Activated CD4-positive, alpha-beta T cell treated with anti-CD3 and anti-CD28 coated beads for 36 hours (primary cell): ENCODE data around the gene ABR. TPM values are rescaled to one million over a fixed set of nuclear protein-coding genes. Genes with fewer than 3 reads are reported as not detected.
A peak's percentile ranks its signal among the peaks of the same experiment; 100 is the strongest.
"Not testable (repeated sequence)": the region's sequence is repeated elsewhere in the genome, so short reads cannot be mapped to it uniquely, and the experiment has no call there.

Source experiments
- ATAC-seq: fragments of 200-7000 bp; cut with Tn5 transposase; one replicate; pipeline ENCODE4 v1.10.0; 2021; ENCODE audit warnings: mild to moderate bottlenecking, moderate library complexity
- CTCF ChIA-PET: fragments of 350-600 bp; sonication (Branson Sonifier 250); formaldehyde crosslinking; loops from one replicate; lab custom pipeline; 2021; ENCODE audit warnings: antibody characterized with exemption; lab: Charles Lee
- POLR2A ChIA-PET: fragments of 350-600 bp; sonication (Branson Sonifier 250); formaldehyde crosslinking; loops from one replicate; lab custom pipeline; 2021; ENCODE audit warnings: antibody characterized with exemption, inconsistent platforms; lab: Charles Lee
- DNase-seq: peaks from one replicate; pipeline ENCODE4 v3.0.0-alpha.2; 2020
- H3K27ac Mint-ChIP-seq: one replicate; pipeline ENCODE4 v1.8.0; 2021; ENCODE audit warnings: mixed read lengths
- H3K27me3 Mint-ChIP-seq: one replicate; pipeline ENCODE4 v1.8.0; 2021; ENCODE audit warnings: mixed read lengths
- H3K36me3 Mint-ChIP-seq: one replicate; pipeline ENCODE4 v1.8.0; 2021; ENCODE audit warnings: low read depth, mixed read lengths
- H3K4me1 Mint-ChIP-seq: one replicate; pipeline ENCODE4 v1.8.0; 2021; ENCODE audit warnings: mixed read lengths
- H3K4me3 Mint-ChIP-seq: one replicate; pipeline ENCODE4 v1.8.0; 2021; ENCODE audit warnings: mild to moderate bottlenecking, moderate library complexity, mixed read lengths
- H3K9me3 Mint-ChIP-seq: one replicate; pipeline ENCODE4 v1.8.0; 2021; ENCODE audit warnings: low read depth, mixed read lengths
- intact Hi-C, 2 experiments: fragments of 100-400 bp; cut with DNase I in 1 of 2; cut with micrococcal nuclease in 1 of 2; formaldehyde crosslinking; loops; one replicate each; pipeline versions ENCODE4 v1.14.2 to v1.15.1; 2022 to 2024; cut with DNase I, micrococcal nuclease
- total RNA-seq, 2 experiments: library from RNA; stranded (reverse); gene quantifications; one replicate each; pipeline ENCODE4 v1.2.3, GENCODE V29; 2021

The ABR gene
- total RNA-seq, 2 experiments from 2014 or later, result 45.2 to 50.5 TPM

DNA sequence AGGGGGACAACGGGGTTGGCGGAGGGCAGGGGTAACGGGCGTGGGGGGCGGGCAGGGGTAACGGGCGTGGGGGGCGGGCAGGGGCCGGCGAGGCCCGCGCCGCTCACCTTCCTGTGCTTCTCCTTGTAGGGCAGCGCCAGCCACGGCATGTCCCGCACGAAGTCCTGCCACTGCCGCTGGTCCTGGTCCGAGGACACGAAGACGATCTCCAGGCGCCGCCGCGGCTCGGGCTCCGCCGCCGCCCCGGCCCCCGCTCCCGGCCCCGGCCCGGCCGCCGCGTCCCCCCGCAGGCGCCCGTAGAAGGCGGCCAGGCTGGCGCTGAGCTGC lies 200.6 kb downstream of the ABR start:
- Mint-ChIP-seq H3K36me3 (no peaks in the 10 kb centered on the region), H3K9me3 (no peaks in the 10 kb centered on the region), H3K27me3 (peaks cover 26% of the 10 kb centered on the region), H3K4me1 (peaks cover 15% of the 10 kb centered on the region), H3K4me3 (no peak overlapping the region), H3K27ac (no peak overlapping the region)
- ChIA-PET CTCF (interaction anchor here (0.6 to 3.0 kb wide), 7 partner anchors 41 to 485 kb away, joined by 3 to 48 read pairs (median 4); partner anchors contain the start of genes GLOD4 and MRM3), POLR2A (interaction anchor here (1.2 to 2.2 kb wide), 2 partner anchors 18 to 229 kb away, joined by 3 to 11 read pairs; partner anchors contain the start of gene TIMM22)
- intact Hi-C loops, result loop anchor here in 1 of 2 experiments (1.0 kb wide), 7 partner anchors 17 to 569 kb away; partner anchors contain the start of genes ABR, GEMIN4, GLOD4 and MRM3
- DNase-seq, result no peak
- ATAC-seq, result peak; percentile 4

DNA sequence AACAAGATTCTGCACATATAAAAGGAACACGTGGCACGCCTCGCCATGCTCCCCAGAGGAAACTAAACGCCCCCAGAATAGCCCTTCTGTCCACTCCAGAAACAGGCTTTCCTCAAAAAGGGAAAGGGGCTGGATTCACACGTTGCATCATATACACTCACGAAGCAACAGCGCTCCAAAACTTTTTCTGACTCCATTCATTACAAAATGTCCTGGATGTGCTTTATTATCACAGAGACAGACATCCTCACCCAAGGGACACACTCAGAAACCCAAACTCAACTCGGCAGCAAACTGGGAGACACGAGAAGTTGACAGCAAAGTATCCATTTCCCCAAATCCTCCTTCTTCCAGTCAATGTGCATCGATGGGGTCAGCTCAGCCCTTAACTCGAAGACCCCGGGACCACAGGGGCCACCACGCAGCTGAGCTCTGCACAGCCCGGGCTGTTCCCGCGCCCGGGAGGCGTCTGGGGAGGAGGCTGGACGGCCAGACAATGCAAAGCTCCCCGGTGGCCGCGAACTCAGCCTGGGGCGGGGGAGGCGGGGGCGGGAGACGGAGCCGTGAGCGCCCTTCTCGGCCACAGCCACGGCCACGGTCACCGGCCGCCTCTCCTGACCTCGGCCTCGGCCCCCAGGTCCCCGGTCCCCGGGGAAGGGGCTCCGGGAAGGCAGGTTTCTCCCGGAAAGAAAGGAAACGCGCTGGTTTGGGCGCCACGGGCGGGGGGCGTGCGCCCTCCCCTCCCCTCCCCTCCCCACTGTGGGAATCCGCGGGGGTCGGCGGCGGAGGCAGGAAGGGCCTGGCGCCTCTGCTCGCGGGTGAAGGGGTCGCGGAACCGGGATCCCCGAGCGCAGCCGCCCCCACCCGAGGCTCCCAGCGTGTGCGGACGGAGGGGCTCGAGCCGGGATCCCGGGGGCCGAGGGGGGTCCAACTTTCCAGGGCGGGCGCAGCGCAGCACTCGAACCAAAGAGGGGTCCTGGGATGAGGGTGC lies 201.4 kb downstream of the ABR start:
- no peak for DNase-seq
- Mint-ChIP-seq H3K27me3 (peaks cover 27% of the 10 kb centered on the region), H3K27ac (no peak overlapping the region), H3K9me3 (no peaks in the 10 kb centered on the region), H3K4me1 (peaks cover 15% of the 10 kb centered on the region), H3K4me3 (peak overlapping the region; percentile 42), H3K36me3 (no peaks in the 10 kb centered on the region)
- POLR2A ChIA-PET, result no interaction called here
- ATAC-seq, result no peak
- CTCF ChIA-PET, result interaction anchor here (1.1 kb wide), 1 partner anchor 485 kb away, joined by 3 read pairs; no protein-coding TSS in a partner anchor
- intact Hi-C loops, result loop anchor here in 1 of 2 experiments (1.0 kb wide), 7 partner anchors 18 to 568 kb away; partner anchors contain the start of genes ABR, GEMIN4, GLOD4 and MRM3

DNA sequence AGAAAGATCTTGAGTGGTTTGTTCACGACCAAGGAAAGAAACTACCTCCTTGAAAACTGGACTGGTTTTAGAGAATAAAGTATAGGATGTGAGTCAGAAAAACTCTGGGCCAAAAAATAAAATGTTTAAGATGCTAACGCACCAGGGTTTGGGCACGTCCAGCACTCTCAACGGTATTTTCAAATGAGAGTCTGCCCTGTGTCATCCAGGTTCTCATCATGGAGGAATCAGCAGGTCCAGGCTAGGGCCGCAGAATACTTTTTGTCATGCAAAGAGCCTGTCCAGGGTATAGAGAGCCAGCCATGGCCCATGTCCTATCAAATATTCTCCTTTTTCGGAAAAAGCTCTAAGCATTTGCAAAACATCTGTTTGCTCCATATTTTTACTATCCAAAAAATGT lies 202.6 kb downstream of the ABR start:
- H3K27ac Mint-ChIP-seq, result no peak overlapping the region
- peaks cover 15% of the 10 kb centered on the region for H3K4me1 Mint-ChIP-seq
- H3K4me3 Mint-ChIP-seq, result no peak overlapping the region
- H3K36me3 Mint-ChIP-seq, result no peaks in the 10 kb centered on the region
- H3K9me3 Mint-ChIP-seq, result no peaks in the 10 kb centered on the region
- ATAC-seq (no peak), DNase-seq (no peak)
- ChIA-PET CTCF (no interaction called here), POLR2A (no interaction called here)
- peaks cover 31% of the 10 kb centered on the region for H3K27me3 Mint-ChIP-seq
- intact Hi-C loops, result no loop called here

DNA sequence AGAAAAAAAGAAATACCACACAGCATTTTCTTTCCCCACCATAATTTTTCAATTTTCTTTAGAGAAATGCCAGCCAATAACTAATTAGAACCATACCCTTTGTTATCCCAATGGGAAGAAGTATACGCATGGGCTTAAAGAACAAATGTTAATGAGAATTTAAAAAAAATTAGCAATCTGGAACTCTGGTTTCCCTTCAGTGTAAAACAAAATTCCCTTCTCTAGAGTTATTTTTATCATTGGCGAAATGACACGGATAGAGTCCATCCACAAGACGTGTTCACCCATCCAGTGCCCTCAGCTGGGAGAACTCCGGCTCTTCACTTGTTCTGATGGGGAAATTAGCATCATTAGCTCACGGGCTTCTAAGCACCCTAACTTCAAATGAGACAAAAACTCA lies 203.5 kb downstream of the ABR start:
- H3K9me3 Mint-ChIP-seq, result no peaks in the 10 kb centered on the region
- H3K36me3 Mint-ChIP-seq, result no peaks in the 10 kb centered on the region
- CTCF ChIA-PET, result no interaction called here
- intact Hi-C loops, result no loop called here
- H3K4me3 Mint-ChIP-seq, result no peak overlapping the region
- H3K27ac Mint-ChIP-seq, result no peak overlapping the region
- H3K27me3 Mint-ChIP-seq, result peaks cover 31% of the 10 kb centered on the region
- DNase-seq, result no peak
- peaks cover 15% of the 10 kb centered on the region for H3K4me1 Mint-ChIP-seq
- POLR2A ChIA-PET, result interaction anchor here (0.7 kb wide), 1 partner anchor 288 kb away, joined by 6 read pairs; no protein-coding TSS in a partner anchor
- no peak for ATAC-seq

DNA sequence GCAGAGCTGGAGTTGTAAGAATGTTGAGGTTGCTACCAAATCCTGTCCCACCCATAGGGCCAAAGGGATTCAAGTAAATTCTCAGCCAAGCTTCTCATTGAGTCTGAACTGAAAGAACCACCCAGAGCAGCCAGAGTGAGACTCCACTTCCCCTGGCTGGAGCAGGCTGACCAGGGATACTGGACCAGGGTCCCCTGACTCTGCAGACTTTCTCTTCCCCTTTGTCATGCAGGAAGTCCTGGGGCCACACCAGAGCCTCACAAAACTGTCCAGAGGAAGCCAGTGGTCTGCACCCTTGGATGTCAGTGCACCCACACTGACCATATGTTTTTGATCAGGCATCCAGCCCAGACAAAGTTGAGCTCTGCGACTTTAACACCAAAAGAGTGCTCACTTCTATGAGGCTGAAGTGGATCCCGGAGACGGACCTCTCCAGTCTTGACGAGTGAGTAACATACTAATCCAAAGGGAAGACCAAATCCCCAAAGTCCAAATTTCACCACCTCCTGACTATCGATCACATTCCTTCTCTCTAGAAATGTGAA lies 204.3 kb downstream of the ABR start:
- intact Hi-C loops, result no loop called here
- no peak for ATAC-seq
- H3K9me3 Mint-ChIP-seq, result no peaks in the 10 kb centered on the region
- ChIA-PET POLR2A (interaction anchor here (0.7 kb wide), 1 partner anchor 288 kb away, joined by 6 read pairs; no protein-coding TSS in a partner anchor), CTCF (interaction anchor here (0.5 kb wide), 1 partner anchor 96 kb away, joined by 3 read pairs; no protein-coding TSS in a partner anchor)
- H3K36me3 Mint-ChIP-seq, result no peaks in the 10 kb centered on the region
- H3K27ac Mint-ChIP-seq, result no peak overlapping the region
- DNase-seq, result no peak
- no peak overlapping the region for H3K4me3 Mint-ChIP-seq
- H3K27me3 Mint-ChIP-seq, result peaks cover 31% of the 10 kb centered on the region
- H3K4me1 Mint-ChIP-seq, result peaks cover 8% of the 10 kb centered on the region

DNA sequence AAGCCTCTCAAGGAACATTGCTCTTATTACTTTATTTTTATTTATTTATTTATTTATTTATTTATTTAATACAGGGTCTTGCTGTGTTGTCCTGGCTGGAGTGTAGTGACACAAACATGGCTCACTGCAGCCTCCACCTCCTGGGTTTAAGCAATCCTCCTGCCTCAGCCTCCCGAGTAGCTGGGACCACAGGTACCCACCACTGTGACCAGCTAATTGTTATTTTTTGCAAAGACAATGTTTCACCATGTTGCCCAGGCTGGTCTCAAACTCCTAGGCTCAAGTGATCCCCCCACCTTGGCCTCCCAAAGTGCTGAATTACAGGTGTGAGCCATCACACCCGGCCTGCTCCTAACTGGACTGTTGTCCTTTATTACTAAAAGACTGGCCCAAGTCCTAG lies 205.0 kb downstream of the ABR start:
- DNase-seq, POLR2A ChIA-PET, intact Hi-C loops, ATAC-seq, CTCF ChIA-PET, H3K4me3 Mint-ChIP-seq, H3K9me3 Mint-ChIP-seq, H3K36me3 Mint-ChIP-seq, H3K4me1 Mint-ChIP-seq, H3K27ac Mint-ChIP-seq: not testable (repeated sequence)
- peaks cover 34% of the 10 kb centered on the region for H3K27me3 Mint-ChIP-seq

DNA sequence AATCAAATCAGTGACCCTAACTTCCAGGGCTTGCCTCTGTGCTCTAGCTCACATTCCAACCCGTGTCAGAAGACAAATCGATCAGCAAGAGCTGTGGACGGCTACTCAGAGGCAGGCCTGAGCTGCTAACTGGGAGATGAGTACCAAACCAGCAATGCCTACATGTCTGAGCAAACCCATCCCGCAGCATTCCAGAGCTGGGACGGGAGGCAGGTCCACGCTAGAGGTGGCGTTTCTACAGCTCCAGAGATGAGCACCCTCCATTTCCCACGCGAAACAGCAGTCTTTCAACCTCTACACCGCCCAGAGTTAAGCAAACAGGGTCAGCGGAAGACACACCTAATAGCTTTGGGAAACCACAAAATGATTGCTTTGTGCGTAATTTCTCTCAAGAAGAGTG lies 206.7 kb downstream of the ABR start:
- Mint-ChIP-seq H3K27me3 (peaks cover 39% of the 10 kb centered on the region), H3K36me3 (no peaks in the 10 kb centered on the region), H3K4me1 (peaks cover under 1% of the 10 kb centered on the region), H3K9me3 (no peaks in the 10 kb centered on the region), H3K4me3 (no peak overlapping the region), H3K27ac (no peak overlapping the region)
- POLR2A ChIA-PET, result no interaction called here
- no peak for ATAC-seq
- CTCF ChIA-PET, result interaction anchor here (1.0 kb wide), 1 partner anchor 24 kb away, joined by 4 read pairs; the partner anchor contains the start of gene TIMM22
- intact Hi-C loops, result no loop called here
- DNase-seq, result no peak

DNA sequence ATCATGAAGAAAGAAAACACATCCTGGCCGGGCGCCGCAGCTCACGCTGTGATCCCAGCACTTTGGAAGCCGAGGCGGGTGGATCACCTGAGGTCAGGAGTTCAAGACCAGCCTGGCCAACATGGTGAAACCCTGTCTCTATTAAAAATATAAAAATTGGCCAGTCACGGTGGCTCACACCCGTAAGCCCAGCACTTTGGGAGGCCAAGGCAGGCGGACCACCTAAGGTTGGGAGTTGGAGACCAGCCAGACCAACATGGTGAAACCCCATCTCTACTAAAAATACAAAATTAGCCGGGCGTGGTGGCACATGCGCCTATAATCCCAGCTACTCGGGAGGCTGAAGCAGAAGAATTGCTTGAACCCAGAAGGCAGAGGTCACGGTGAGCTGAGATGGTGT lies 207.9 kb downstream of the ABR start:
- CTCF ChIA-PET, result interaction anchor here (1.1 to 1.2 kb wide), 2 partner anchors 9 to 12 kb away, joined by 3 to 5 read pairs; no protein-coding TSS in a partner anchor
- H3K9me3 Mint-ChIP-seq, H3K27ac Mint-ChIP-seq, ATAC-seq, H3K36me3 Mint-ChIP-seq, H3K4me3 Mint-ChIP-seq, H3K4me1 Mint-ChIP-seq, POLR2A ChIA-PET, DNase-seq, intact Hi-C loops: not testable (repeated sequence)
- peaks cover 32% of the 10 kb centered on the region for H3K27me3 Mint-ChIP-seq

DNA sequence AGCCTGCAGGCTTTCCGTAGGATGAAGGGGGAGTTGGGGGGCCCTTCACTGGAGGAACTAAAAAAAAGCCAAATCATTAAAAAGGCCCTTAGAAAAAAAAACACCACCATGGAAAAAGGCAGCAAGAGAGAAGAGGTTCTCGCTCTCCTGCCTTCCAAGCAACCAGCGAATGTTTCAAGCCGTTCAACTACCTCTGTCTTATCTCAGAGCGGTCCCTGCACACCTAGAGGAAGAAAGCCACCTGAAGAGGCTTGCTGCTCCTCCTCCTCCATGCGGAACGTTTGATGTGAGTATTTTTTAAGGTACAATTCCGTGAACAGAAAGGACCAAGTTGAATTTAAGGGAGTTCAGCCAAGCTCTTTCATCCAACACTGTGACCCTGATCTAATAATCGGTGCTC lies 209.4 kb downstream of the ABR start:
- intact Hi-C loops, result no loop called here
- H3K36me3 Mint-ChIP-seq, result no peaks in the 10 kb centered on the region
- DNase-seq, result no peak
- POLR2A ChIA-PET, result no interaction called here
- H3K27ac Mint-ChIP-seq, result no peak overlapping the region
- no peaks in the 10 kb centered on the region for H3K4me1 Mint-ChIP-seq
- H3K27me3 Mint-ChIP-seq, result peaks cover 21% of the 10 kb centered on the region
- H3K4me3 Mint-ChIP-seq, result no peak overlapping the region
- CTCF ChIA-PET, result interaction anchor here (0.8 to 1.1 kb wide), 2 partner anchors 11 to 188 kb away, joined by 3 to 5 read pairs; partner anchors contain the start of genes GLOD4 and MRM3
- ATAC-seq, result no peak
- no peaks in the 10 kb centered on the region for H3K9me3 Mint-ChIP-seq

DNA sequence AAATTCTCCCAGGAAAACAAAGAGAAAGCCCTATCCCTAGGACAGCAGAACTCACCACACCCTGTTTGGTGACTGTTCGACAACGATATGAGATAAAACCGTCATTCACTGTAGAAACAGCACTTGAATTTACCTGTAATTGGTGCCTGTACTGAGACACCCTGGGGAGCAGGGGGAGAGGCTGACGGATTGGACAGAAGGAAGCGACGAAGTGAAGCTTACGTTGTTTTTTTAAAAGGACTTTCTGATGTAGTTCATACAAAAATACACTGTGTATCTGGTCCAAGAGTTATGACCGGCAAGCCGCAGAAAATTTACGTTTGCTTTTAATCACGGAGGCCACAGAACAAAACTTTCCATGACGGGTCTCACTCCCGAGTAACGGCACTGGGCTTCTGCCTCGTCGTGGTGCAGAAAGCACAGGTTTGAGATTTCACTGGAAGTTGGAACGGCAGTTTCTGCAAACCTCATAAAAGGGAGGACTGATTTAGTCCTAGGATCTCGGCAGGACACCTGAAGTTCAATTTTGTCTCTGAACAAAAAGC lies 209.9 kb downstream of the ABR start:
- Mint-ChIP-seq H3K4me3 (no peak overlapping the region), H3K9me3 (no peaks in the 10 kb centered on the region), H3K36me3 (no peaks in the 10 kb centered on the region), H3K27me3 (peaks cover 23% of the 10 kb centered on the region), H3K27ac (no peak overlapping the region), H3K4me1 (no peaks in the 10 kb centered on the region)
- no peak for DNase-seq
- ATAC-seq, result no peak
- CTCF ChIA-PET, result no interaction called here
- intact Hi-C loops, result no loop called here
- POLR2A ChIA-PET, result no interaction called here
